Measurements from ENCODE around the gene RPUSD1. TPM values are rescaled to one million over a fixed set of nuclear protein-coding genes. Genes with fewer than 3 reads are reported as not detected.

Gene RPUSD1
- total and polyA plus RNA-seq, 2 donors (not counting 3 experiments of a cell fraction or from before 2014, with no cell fraction given): 46.2 to 55.8 TPM

DNA sequence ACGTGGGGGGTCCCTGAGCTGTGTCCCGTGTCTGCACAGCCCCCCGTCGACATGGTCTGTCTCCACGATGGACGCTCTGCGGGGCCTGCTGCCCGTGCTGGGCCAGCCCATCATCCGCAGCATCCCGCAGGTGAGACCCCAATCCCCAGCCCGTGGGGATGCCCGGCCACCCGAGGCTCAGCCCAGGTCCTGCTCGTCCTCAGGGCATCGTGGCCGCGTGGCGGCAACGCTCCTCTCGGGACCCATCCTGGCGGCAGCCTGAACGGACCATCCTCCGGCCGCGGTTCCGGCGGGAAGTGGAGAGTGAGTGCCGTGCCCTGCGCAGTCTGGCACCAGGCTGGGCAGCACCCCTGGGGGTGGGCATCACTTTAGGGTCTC is 22.7 kb downstream of the RPUSD1 start:
- Histone ChIP-seq H3K9me1 (replicated peaks; ENCODE audit: control insufficient read depth, extremely low read depth, insufficient read depth, low read length) (no peaks in the 10 kb centered on the region), H3K9me3 (replicated peaks; ENCODE audit: control insufficient read depth, insufficient read depth, low read length) (no peaks in the 10 kb centered on the region), H3K9ac (replicated peaks; ENCODE audit: extremely low read depth, insufficient read depth, low read length) (no peak overlapping the region), H4K20me1 (replicated peaks; ENCODE audit: control insufficient read depth, extremely low read depth, insufficient read depth, low read length) (no peaks in the 10 kb centered on the region), H3K27me3 (ENCODE audit: control insufficient read depth in 2 of 2, insufficient read depth in 2 of 2, low read length in 2 of 2) (no peaks in the 10 kb centered on the region), H3K4me3 (replicated peaks in 1 of 3; ENCODE audit: insufficient read depth in 1 of 3, low read depth in 1 of 3, low read length in 3 of 3) (no peak overlapping the region), H3K79me2 (ENCODE audit: control insufficient read depth, insufficient read depth, low read length) (no peaks in the 10 kb centered on the region), H3K4me2 (ENCODE audit: insufficient read depth, low read length) (no peak overlapping the region), H3K36me3 (ENCODE audit: control insufficient read depth in 2 of 2, extremely low read depth in 1 of 2, insufficient read depth in 2 of 2, low read length in 2 of 2) (no peaks in the 10 kb centered on the region), H3K4me1 (ENCODE audit: control insufficient read depth, extremely low read depth, insufficient read depth, low read length) (no peaks in the 10 kb centered on the region), H2AFZ (ENCODE audit: low read depth, low read length) (no peak overlapping the region), H3K27ac (ENCODE audit: insufficient read depth, low read depth, low read length) (no peak overlapping the region)
- TF ChIP-seq JUN (IDR thresholded peaks at IDR 0.05; ENCODE audit: borderline replicate concordance, insufficient read depth, insufficient read length, low read depth) (no peak), MYC (IDR thresholded peaks at IDR 0.05; ENCODE audit: low read depth, low read length) (no peak), POLR2AphosphoS5 (IDR thresholded peaks at IDR 0.05; ENCODE audit: insufficient read depth, low read depth, low read length) (no peak)
- FAIRE-seq (no peak), DNase-seq (ENCODE audit: low read depth, low spot score) (no peak)
- ChIA-PET POLR2A (no interaction called here), CTCF (no interaction called here)
- dilution Hi-C loops (cut with MboI; ENCODE audit: extremely low pct_ligation_motif_present, low sequenced_read_pairs) (no loop called here), intact Hi-C loops (cut with micrococcal nuclease) (no loop called here)
- BruUV-seq (replicated peaks): no TSS peak

DNA sequence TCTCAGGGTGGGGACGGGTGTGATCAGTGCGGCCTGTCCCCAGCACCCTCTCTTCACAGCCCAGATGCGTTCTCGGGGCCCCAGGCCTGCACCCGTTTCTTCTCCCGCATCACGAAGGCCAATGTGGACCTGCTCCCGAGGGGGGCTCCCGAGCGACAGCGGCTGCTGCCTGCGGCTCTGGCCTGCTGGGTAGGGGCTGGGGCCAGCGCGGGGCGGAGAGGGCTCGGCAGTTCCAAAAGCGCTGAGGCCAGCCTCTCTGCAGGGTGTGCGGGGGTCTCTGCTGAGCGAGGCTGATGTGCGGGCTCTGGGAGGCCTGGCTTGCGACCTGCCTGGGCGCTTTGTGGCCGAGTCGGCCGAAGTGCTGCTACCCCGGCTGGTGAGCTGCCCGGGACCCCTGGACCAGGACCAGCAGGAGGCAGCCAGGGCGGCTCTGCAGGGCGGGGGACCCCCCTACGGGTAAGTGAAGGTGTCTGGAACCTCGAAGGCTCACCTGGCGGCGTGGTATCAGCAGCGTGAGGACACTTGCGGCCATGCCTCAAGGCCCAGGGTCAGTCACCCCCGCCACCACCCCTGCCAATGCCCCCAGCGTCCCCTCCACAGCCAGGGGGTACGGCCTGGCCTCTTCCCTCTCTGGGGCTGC is 23.2 kb downstream of the RPUSD1 start:
- no peak for TF ChIP-seq EZH2 (IDR thresholded peaks at IDR 0.05; ENCODE audit: borderline replicate concordance, low read depth, low read length, severe bottlenecking)
- no peak for TF ChIP-seq POLR2AphosphoS5 (IDR thresholded peaks at IDR 0.05; ENCODE audit: insufficient read depth, low read depth, low read length)
- TF ChIP-seq GATA2 (IDR thresholded peaks at IDR 0.05; ENCODE audit: insufficient read depth, insufficient read length, low read depth, low read length): no peak
- TF ChIP-seq CTCF (IDR thresholded peaks at IDR 0.05; ENCODE audit: extremely low read depth in 1 of 2, insufficient read depth in 1 of 2, low read depth in 1 of 2, low read length in 2 of 2): no peak
- TF ChIP-seq JUN (IDR thresholded peaks at IDR 0.05; ENCODE audit: borderline replicate concordance, insufficient read depth, insufficient read length, low read depth): no peak
- TF ChIP-seq POLR2A (IDR thresholded peaks at IDR 0.05; ENCODE audit: low read depth, low read length): no peak
- TF ChIP-seq MYC (IDR thresholded peaks at IDR 0.05; ENCODE audit: low read depth, low read length): no peak
- TF ChIP-seq FOS (IDR thresholded peaks at IDR 0.05; ENCODE audit: borderline replicate concordance, insufficient read depth, low read length): no peak
- TF ChIP-seq MAX (IDR thresholded peaks at IDR 0.05; ENCODE audit: insufficient read depth, insufficient read length): no peak
- Histone ChIP-seq H3K27me3 (ENCODE audit: control insufficient read depth in 2 of 2, insufficient read depth in 2 of 2, low read length in 2 of 2) (no peaks in the 10 kb centered on the region), H3K9ac (replicated peaks; ENCODE audit: extremely low read depth, insufficient read depth, low read length) (no peak overlapping the region), H3K9me3 (replicated peaks; ENCODE audit: control insufficient read depth, insufficient read depth, low read length) (no peaks in the 10 kb centered on the region), H3K4me1 (ENCODE audit: control insufficient read depth, extremely low read depth, insufficient read depth, low read length) (no peaks in the 10 kb centered on the region), H3K36me3 (ENCODE audit: control insufficient read depth in 2 of 2, extremely low read depth in 1 of 2, insufficient read depth in 2 of 2, low read length in 2 of 2) (no peaks in the 10 kb centered on the region), H4K20me1 (replicated peaks; ENCODE audit: control insufficient read depth, extremely low read depth, insufficient read depth, low read length) (no peaks in the 10 kb centered on the region), H2AFZ (ENCODE audit: low read depth, low read length) (no peak overlapping the region), H3K79me2 (ENCODE audit: control insufficient read depth, insufficient read depth, low read length) (no peaks in the 10 kb centered on the region), H3K4me3 (replicated peaks in 1 of 3; ENCODE audit: insufficient read depth in 1 of 3, low read depth in 1 of 3, low read length in 3 of 3) (no peak overlapping the region), H3K9me1 (replicated peaks; ENCODE audit: control insufficient read depth, extremely low read depth, insufficient read depth, low read length) (no peaks in the 10 kb centered on the region), H3K4me2 (ENCODE audit: insufficient read depth, low read length) (no peak overlapping the region), H3K27ac (ENCODE audit: insufficient read depth, low read depth, low read length) (no peak overlapping the region)
- ChIA-PET POLR2A (no interaction called here), CTCF (no interaction called here)
- intact Hi-C loops (cut with micrococcal nuclease) (no loop called here), dilution Hi-C loops (cut with MboI; ENCODE audit: extremely low pct_ligation_motif_present, low sequenced_read_pairs) (no loop called here)
- no peak for DNase-seq (ENCODE audit: low read depth, low spot score)
- no TSS peak for BruUV-seq (replicated peaks)
- no peak for FAIRE-seq
